ENCODE data around the gene ANXA1. TPM values are rescaled to one million over a fixed set of nuclear protein-coding genes. Genes with fewer than 3 reads are reported as not detected.

ANXA1 gene
- total RNA-seq, 1 donor from 2014 or later, result 340 TPM

DNA sequence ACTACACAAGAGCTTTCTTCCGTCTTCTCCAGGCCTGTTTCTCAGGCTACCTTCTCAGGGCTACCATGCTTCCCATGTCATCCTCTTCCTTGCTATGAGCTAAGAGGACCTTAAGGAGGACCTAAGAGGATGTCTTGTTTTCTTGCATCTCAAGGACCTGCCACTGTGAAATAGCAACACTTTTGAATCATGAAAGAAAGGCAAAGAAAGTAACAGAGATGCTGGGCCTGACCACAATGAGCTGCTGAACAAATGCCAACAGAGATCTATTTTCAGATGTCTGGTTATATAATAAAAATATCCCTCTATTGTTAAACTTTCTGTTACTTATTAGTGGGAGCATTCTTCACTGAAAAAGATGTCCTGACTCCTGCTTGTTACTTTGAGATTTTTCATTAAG is 36.7 kb upstream of the ANXA1 start:
- H3K27ac ChIP-seq, result no peak overlapping the region
- DNase-seq (no peak), ATAC-seq (no peak)
- H3K27me3 ChIP-seq (ENCODE audit: low read depth), result no peaks in the 10 kb centered on the region
- no peak overlapping the region for H3K4me3 ChIP-seq
- H3K36me3 ChIP-seq, result no peaks in the 10 kb centered on the region
- no peaks in the 10 kb centered on the region for H3K4me1 ChIP-seq
- TF ChIP-seq, protein P1, sequence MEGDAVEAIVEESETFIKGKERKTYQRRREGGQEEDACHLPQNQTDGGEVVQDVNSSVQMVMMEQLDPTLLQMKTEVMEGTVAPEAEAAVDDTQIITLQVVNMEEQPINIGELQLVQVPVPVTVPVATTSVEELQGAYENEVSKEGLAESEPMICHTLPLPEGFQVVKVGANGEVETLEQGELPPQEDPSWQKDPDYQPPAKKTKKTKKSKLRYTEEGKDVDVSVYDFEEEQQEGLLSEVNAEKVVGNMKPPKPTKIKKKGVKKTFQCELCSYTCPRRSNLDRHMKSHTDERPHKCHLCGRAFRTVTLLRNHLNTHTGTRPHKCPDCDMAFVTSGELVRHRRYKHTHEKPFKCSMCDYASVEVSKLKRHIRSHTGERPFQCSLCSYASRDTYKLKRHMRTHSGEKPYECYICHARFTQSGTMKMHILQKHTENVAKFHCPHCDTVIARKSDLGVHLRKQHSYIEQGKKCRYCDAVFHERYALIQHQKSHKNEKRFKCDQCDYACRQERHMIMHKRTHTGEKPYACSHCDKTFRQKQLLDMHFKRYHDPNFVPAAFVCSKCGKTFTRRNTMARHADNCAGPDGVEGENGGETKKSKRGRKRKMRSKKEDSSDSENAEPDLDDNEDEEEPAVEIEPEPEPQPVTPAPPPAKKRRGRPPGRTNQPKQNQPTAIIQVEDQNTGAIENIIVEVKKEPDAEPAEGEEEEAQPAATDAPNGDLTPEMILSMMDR (IDR thresholded peaks at IDR 0.05), result no peak
- intact Hi-C loops (cut with DNase I), result no loop called here
- H3K9me3 ChIP-seq, result no peaks in the 10 kb centered on the region

DNA sequence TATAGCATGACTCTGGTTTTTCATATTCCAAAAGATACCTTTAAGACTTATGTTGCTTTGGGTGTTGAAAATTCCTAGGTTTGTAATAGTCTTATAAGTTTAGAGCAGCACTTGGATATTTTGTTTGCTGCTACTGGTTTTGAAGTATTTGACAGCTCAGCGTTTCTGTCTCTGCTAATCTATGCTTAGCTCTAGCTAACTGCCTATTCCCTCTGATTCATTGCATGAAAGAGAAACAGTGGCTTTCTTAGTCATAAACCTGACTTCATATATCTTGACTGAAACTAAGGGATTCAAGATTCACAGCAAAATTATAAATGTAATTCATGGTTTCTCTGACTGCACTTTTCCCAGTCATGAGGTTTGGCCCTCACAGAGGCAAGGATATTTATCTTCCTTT is 35.6 kb upstream of the ANXA1 start:
- no peak overlapping the region for H3K4me3 ChIP-seq
- DNase-seq (no peak), ATAC-seq (no peak)
- intact Hi-C loops (cut with DNase I), result no loop called here
- no peaks in the 10 kb centered on the region for H3K27me3 ChIP-seq (ENCODE audit: low read depth)
- no peaks in the 10 kb centered on the region for H3K36me3 ChIP-seq
- no peaks in the 10 kb centered on the region for H3K9me3 ChIP-seq
- TF ChIP-seq, protein P1 (IDR thresholded peaks at IDR 0.05), result no peak
- no peaks in the 10 kb centered on the region for H3K4me1 ChIP-seq
- H3K27ac ChIP-seq, result no peak overlapping the region

DNA sequence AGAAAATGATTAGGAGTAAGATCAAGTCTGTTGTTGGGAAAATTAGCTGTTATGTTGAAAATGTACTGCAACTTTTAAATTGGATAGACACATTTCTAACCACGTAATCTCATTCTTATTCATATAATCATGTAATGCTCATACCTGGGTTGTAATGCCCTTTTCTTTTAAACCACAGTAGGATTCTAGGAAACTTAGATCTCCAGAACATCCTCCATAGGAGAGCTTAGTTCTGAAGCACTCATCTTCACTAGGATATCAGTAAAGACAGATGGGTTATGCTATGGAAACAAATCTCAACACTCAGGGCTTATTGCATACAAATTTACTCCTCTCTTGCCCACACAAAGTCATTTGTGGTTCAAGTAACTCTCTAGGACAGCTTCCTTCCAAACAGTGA is 34.8 kb upstream of the ANXA1 start:
- Histone ChIP-seq H3K4me1 (no peaks in the 10 kb centered on the region), H3K27ac (no peak overlapping the region), H3K4me3 (no peak overlapping the region), H3K27me3 (ENCODE audit: low read depth) (no peaks in the 10 kb centered on the region), H3K9me3 (no peaks in the 10 kb centered on the region), H3K36me3 (no peaks in the 10 kb centered on the region)
- TF ChIP-seq, protein P1 (IDR thresholded peaks at IDR 0.05), result no peak
- intact Hi-C loops (cut with DNase I), result no loop called here
- no peak for DNase-seq
- no peak for ATAC-seq

DNA sequence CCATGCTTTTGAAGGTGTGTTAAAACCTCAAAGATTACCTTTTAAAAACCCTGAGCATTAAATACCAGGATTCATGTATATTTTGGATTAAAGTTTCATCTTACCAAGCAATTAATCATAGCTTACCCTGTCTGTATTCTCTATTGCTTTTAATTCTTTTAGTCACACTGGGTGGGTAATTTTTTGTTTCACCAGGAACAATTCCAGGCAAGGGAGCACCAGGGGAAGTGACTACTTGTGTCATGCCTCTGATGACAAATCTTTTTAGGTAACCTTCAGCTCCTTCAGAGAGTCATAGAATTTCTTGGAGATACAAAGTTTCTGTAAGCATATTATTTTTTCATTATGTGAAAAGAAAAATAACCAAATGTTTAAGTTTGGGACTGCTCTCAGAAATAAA is 33.4 kb upstream of the ANXA1 start:
- Histone ChIP-seq H3K9me3 (no peaks in the 10 kb centered on the region), H3K27ac (no peak overlapping the region), H3K36me3 (no peaks in the 10 kb centered on the region), H3K4me3 (no peak overlapping the region), H3K4me1 (no peaks in the 10 kb centered on the region), H3K27me3 (ENCODE audit: low read depth) (no peaks in the 10 kb centered on the region)
- DNase-seq, result no peak
- intact Hi-C loops (cut with DNase I), result no loop called here
- no peak for ATAC-seq
- TF ChIP-seq, protein P1 (IDR thresholded peaks at IDR 0.05), result no peak

DNA sequence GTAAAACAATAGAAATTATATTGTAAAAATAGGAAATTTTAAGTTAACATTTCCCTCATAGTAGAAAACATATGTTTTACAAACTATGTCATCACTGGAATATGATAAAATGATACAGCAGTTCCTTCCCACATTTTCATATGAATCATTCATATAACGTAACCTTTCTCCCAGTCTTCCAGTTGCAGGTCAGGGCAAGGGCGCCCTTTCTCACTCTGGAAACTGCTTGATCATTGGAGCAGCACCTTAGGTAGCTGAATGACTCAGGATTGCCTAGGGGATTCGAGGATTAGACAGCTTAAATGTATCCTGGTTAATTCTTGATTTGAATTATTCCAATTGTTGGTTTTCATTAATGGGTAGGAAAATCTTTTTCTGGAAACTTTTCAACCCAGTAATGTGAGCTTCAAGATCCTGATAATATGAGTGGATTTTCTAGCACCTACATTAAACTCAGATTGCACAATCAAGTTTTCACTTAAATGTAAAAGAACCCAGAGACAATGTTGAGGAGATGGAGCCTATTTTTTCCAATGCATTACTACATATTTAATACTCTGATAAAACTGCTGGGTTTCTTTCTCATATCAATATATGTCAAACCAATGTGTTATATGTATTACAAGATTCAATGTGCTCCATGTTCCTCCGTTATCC is 32.6 kb upstream of the ANXA1 start:
- no peaks in the 10 kb centered on the region for H3K27me3 ChIP-seq (ENCODE audit: low read depth)
- H3K27ac ChIP-seq, result no peak overlapping the region
- no peaks in the 10 kb centered on the region for H3K36me3 ChIP-seq
- ATAC-seq, result no peak
- TF ChIP-seq, protein P1 (IDR thresholded peaks at IDR 0.05), result no peak
- H3K9me3 ChIP-seq, result no peaks in the 10 kb centered on the region
- H3K4me3 ChIP-seq, result no peak overlapping the region
- intact Hi-C loops (cut with DNase I), result no loop called here
- DNase-seq, result no peak
- H3K4me1 ChIP-seq, result no peaks in the 10 kb centered on the region
